Thyroid gland (tissue), 4 donors: ENCODE data around the gene PER2. TPM values are rescaled to one million over a fixed set of nuclear protein-coding genes. Genes with fewer than 3 reads are reported as not detected.
"Not testable (repeated sequence)": the region's sequence is repeated elsewhere in the genome, so short reads cannot be mapped to it uniquely, and the experiment has no call there.

Source experiments
- DNase-seq, 2 donors: peaks; one replicate each; pipeline ENCODE4 v3.0.0-alpha.2; 2019
- H3K27ac ChIP-seq, 3 donors: fragments of 200-600 bp; sonication (generic); 1 replicate in 2 of 3; 2 replicates in 1 of 3; pipeline ENCODE4 v1.5.1; 2016 to 2019; ENCODE audit warnings: mild to moderate bottlenecking in 1 of 3, moderate library complexity in 1 of 3
- H3K27me3 ChIP-seq: fragments of 200-600 bp; sonication (generic); one replicate; pipeline ENCODE4 v1.5.1; 2019
- H3K36me3 ChIP-seq, 2 donors: fragments of 200-600 bp; sonication (generic); one replicate each; pipeline ENCODE4 v1.5.1; 2016 to 2019
- H3K4me1 ChIP-seq, 2 donors: fragments of 200-600 bp; sonication (generic); one replicate each; pipeline ENCODE4 v1.5.1; 2017 to 2019
- H3K4me3 ChIP-seq, 3 donors: fragments of 200-600 bp; sonication (generic); replicated peaks in 1 of 3; 1 replicate in 2 of 3; 2 replicates in 1 of 3; pipeline ENCODE4 v1.5.1; 2016; ENCODE audit warnings: mild to moderate bottlenecking in 1 of 3
- H3K9me3 ChIP-seq: fragments of 200-600 bp; sonication (generic); one replicate; pipeline ENCODE4 v1.5.1; 2017
- POLR2A ChIP-seq, 2 donors: fragments of 450-650 bp; IDR thresholded peaks; one replicate each; pipeline ENCODE4 v1.6.1; 2017; ENCODE audit warnings: antibody characterized with exemption in 2 of 2, mild to moderate bottlenecking in 2 of 2, moderate library complexity in 1 of 2
- WGBS, 2 donors: methylation state at CpG; one replicate each; pipeline ENCODE4 v1.1.5; 2017; 5-methylcytosine and 5-hydroxymethylcytosine counted together
- intact Hi-C: fragments of 100-400 bp; cut with DNase I; formaldehyde crosslinking; loops from one replicate; pipeline ENCODE4 v1.15.1; 2023
- total RNA-seq, 4 donors: library from RNA; depleted of rRNA; stranded (reverse); fragments of >200 nt; gene quantifications; one replicate each; pipeline ENCODE4 v1.2.3, GENCODE V29; 2016
- TF ChIP-seq, protein P1 (sequence below), 6 experiments: fragments of 200-600 bp in 3 of 6; fragments of 450-650 bp in 3 of 6; sonication (generic) in 3 of 6; IDR thresholded peaks; one replicate each; pipeline ENCODE4 v1.5.1; 2016 to 2019; ENCODE audit warnings: antibody characterized with exemption in 6 of 6, mild to moderate bottlenecking in 2 of 6, inconsistent platforms in 1 of 6, moderate library complexity in 1 of 6

Gene PER2
- total RNA-seq, 4 donors from 2014 or later: 6.5 to 17.6 (median 9.6) TPM

DNA sequence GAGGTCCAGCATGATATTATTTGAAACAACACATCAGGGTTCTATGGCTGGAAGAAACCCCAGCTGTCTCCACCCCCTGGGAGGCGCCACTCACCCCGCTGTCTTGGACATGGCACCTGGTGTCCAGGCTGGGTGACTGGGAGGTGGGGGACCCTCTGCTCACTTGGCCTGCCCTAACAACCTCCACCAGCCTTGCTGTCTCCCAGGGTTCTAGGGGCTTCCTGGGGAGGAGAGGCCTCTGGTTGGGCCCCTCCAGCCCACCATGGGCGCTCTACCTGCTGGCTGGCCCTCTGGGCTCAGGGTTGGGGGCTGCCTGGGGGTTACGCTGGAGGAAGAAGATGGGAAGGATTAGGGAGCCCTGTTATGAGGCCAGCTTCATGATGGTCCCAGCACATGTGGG, 16.3 kb downstream of the PER2 start:
- H3K4me1 ChIP-seq: no peaks in the 10 kb centered on the region
- H3K4me3 ChIP-seq: no peak overlapping the region
- TF ChIP-seq POLR2A (IDR thresholded peaks at IDR 0.05): no peak
- TF ChIP-seq, protein P1, sequence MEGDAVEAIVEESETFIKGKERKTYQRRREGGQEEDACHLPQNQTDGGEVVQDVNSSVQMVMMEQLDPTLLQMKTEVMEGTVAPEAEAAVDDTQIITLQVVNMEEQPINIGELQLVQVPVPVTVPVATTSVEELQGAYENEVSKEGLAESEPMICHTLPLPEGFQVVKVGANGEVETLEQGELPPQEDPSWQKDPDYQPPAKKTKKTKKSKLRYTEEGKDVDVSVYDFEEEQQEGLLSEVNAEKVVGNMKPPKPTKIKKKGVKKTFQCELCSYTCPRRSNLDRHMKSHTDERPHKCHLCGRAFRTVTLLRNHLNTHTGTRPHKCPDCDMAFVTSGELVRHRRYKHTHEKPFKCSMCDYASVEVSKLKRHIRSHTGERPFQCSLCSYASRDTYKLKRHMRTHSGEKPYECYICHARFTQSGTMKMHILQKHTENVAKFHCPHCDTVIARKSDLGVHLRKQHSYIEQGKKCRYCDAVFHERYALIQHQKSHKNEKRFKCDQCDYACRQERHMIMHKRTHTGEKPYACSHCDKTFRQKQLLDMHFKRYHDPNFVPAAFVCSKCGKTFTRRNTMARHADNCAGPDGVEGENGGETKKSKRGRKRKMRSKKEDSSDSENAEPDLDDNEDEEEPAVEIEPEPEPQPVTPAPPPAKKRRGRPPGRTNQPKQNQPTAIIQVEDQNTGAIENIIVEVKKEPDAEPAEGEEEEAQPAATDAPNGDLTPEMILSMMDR (IDR thresholded peaks at IDR 0.05): no peak
- DNase-seq: no peak
- H3K27me3 ChIP-seq: no peaks in the 10 kb centered on the region
- no peak overlapping the region for H3K27ac ChIP-seq
- intact Hi-C loops: no loop called here
- 88 to 95% methylated on average over 3 to 4 of the region's 4 CpGs for WGBS, 2 donors
- peaks cover 52 to 60% of the 10 kb centered on the region in 2 donors for H3K36me3 ChIP-seq
- H3K9me3 ChIP-seq: no peaks in the 10 kb centered on the region

DNA sequence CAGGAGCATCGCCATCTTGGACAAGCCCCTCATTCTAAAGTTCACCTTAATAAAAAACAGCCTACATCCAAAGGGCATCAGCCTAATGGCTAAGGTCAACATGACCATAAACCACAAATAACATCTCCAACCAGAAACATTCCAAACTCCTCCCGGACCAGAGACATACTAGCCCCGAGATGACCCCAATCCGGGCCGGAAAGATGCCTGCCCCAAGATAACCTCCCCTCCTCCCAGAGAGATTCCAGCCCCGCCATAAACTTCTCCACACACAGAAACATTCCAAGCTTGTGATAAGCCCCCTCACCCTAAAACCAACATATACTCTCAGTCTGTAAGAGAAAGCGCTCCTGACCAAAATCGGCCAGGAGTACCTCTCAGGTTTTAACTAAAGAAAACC, 16.7 kb downstream of the PER2 start:
- H3K4me1 ChIP-seq, intact Hi-C loops, H3K4me3 ChIP-seq, H3K9me3 ChIP-seq, H3K27ac ChIP-seq, DNase-seq, H3K27me3 ChIP-seq: not testable (repeated sequence)
- 81 to 88% methylated on average over 8 of the region's 8 CpGs for WGBS, 2 donors
- peaks cover 52 to 60% of the 10 kb centered on the region in 2 donors for H3K36me3 ChIP-seq

DNA sequence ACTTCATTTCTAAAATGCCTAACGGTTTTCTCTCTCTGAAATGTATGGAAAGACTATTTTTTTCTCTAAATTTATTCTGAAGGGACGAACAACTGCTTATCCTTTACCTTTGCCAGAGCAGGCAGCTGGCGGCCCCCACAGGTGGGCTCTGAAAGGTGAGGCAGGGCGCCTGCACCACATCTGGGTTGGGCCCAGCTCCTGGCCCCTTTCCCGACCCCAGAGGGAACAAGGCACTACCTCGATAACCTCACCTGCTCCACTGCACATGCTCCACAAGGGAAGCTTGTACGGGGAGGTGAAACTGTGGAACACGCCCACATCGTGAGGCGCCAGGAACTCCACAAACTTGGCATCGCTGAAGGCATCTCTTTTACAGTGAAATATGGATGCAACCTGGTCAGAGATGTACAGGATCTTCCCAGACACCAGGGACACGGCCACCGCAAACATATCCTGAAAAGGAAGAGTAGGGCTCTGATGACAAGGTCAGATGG, 17.3 kb downstream of the PER2 start:
- Histone ChIP-seq H3K36me3 (peaks cover 47 to 60% of the 10 kb centered on the region in 2 donors), H3K27ac (no peak overlapping the region), H3K4me3 (no peak overlapping the region), H3K9me3 (no peaks in the 10 kb centered on the region), H3K4me1 (no peaks in the 10 kb centered on the region), H3K27me3 (no peaks in the 10 kb centered on the region)
- 86 to 91% methylated on average over 13 of the region's 13 CpGs for WGBS, 2 donors
- TF ChIP-seq, protein P1 (IDR thresholded peaks at IDR 0.05): no peak
- no peak for TF ChIP-seq POLR2A (IDR thresholded peaks at IDR 0.05)
- intact Hi-C loops: no loop called here
- no peak for DNase-seq

DNA sequence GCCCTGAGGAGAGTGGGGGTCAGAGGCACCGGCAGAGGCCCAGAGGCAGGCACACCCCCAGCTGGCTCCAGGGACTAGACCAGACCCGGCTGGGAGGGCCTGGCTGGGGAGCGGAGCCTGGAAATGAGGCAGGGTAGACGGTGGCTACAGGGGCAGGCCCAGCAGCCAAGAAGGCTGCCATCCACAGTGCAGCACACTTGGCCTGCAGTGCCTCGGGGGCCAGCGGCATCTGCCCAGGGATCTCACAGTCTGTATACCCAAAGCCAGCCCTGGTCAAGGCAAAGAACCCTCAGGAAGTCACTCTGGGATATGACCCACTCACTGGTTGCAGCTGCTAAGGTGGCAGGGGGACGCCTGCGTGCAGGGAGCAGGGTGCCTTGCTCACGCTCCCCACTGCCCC, 17.8 kb downstream of the PER2 start:
- H3K36me3 ChIP-seq: peaks cover 44 to 58% of the 10 kb centered on the region in 2 donors
- intact Hi-C loops: no loop called here

DNA sequence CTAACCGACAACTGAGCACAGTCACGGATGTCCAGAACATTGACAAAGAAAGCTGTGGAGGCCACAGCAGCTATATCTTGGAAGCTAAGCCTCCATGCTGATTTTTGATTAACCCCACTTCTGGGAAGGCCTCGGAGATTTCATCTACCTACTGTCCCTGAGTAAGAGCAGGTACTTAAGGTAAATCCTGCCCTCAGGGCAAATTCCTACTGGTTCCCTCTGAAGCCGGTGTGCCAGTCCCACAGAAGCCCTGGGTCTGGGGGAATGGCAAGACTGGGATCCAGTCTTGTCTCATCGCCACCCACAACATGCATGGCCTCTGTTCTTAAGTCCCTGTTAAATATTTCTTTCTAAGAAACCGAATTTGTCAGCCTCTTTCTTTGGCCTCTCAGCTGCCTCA, 18.7 kb downstream of the PER2 start:
- no peak for DNase-seq
- Histone ChIP-seq H3K27me3 (no peaks in the 10 kb centered on the region), H3K4me3 (no peak overlapping the region), H3K4me1 (no peaks in the 10 kb centered on the region), H3K9me3 (no peaks in the 10 kb centered on the region), H3K27ac (no peak overlapping the region), H3K36me3 (peaks cover 35 to 50% of the 10 kb centered on the region in 2 donors)
- intact Hi-C loops: no loop called here
- TF ChIP-seq POLR2A (IDR thresholded peaks at IDR 0.05): no peak
- TF ChIP-seq, protein P1 (IDR thresholded peaks at IDR 0.05): no peak
- 94 to 98% methylated on average over 6 of the region's 6 CpGs for WGBS, 2 donors

More for the DNA sequence above, 17.8 kb downstream of the PER2 start:
- H3K9me3 ChIP-seq: no peaks in the 10 kb centered on the region
- WGBS, 2 donors: 91 to 92% methylated on average over 6 to 7 of the region's 9 CpGs
- no peak overlapping the region for H3K4me3 ChIP-seq
- TF ChIP-seq POLR2A (IDR thresholded peaks at IDR 0.05): no peak
- TF ChIP-seq, protein P1 (IDR thresholded peaks at IDR 0.05): no peak
- DNase-seq: no peak
- H3K4me1 ChIP-seq: no peaks in the 10 kb centered on the region
- H3K27me3 ChIP-seq: no peaks in the 10 kb centered on the region
- H3K27ac ChIP-seq: no peak overlapping the region
